ENCODE results near the gene BRINP3.
A peak's percentile ranks its signal among the peaks of the same experiment; 100 is the strongest.

The BRINP3 gene

GRCh38 chr1:190095596-190095995, 382.1 kb downstream of the BRINP3 start:
- in situ Hi-C loops (cut with HindIII; ENCODE audit: low pct_ligation_motif_present, low sequenced_read_pairs) = no loop called here
- no peak for TF ChIP-seq CTCF (IDR thresholded peaks at IDR 0.05; ENCODE audit: low read depth, low read length, missing control alignments)
- no peak for DNase-seq
- no peaks in the 10 kb centered on the region for H3K27me3 ChIP-seq (replicated peaks)
- H3K27ac ChIP-seq = no peak overlapping the region
- H3K36me3 ChIP-seq (replicated peaks) = no peaks in the 10 kb centered on the region
- H3K4me3 ChIP-seq (ENCODE audit: low read depth, low read length) = no peak overlapping the region

GRCh38 chr1:190084552-190084951, 393.1 kb downstream of the BRINP3 start:
- Histone ChIP-seq H3K4me3 (ENCODE audit: low read depth, low read length) (no peak overlapping the region), H3K36me3 (replicated peaks) (no peaks in the 10 kb centered on the region), H3K27me3 (replicated peaks) (no peaks in the 10 kb centered on the region), H3K27ac (no peak overlapping the region)
- TF ChIP-seq CTCF (IDR thresholded peaks at IDR 0.05; ENCODE audit: low read depth, low read length, missing control alignments) = peak; percentile 25
- DNase-seq = no peak
- in situ Hi-C loops (cut with HindIII; ENCODE audit: low pct_ligation_motif_present, low sequenced_read_pairs) = no loop called here

- H3K27ac ChIP-seq = no peak overlapping the region
- no peak for TF ChIP-seq CTCF (IDR thresholded peaks at IDR 0.05; ENCODE audit: low read depth, low read length, missing control alignments)
- no peaks in the 10 kb centered on the region for H3K36me3 ChIP-seq (replicated peaks)
- no peaks in the 10 kb centered on the region for H3K27me3 ChIP-seq (replicated peaks)
- in situ Hi-C loops (cut with HindIII; ENCODE audit: low pct_ligation_motif_present, low sequenced_read_pairs) = no loop called here
- DNase-seq = no peak
- H3K4me3 ChIP-seq (ENCODE audit: low read depth, low read length) = no peak overlapping the region
Measured at GRCh38 chr1:190068304-190068703, 409.4 kb downstream of the BRINP3 start.

- DNase-seq = peak; percentile 13
- Histone ChIP-seq H3K4me3 (ENCODE audit: low read depth, low read length) (no peak overlapping the region), H3K27me3 (replicated peaks) (no peaks in the 10 kb centered on the region), H3K27ac (no peak overlapping the region), H3K36me3 (replicated peaks) (no peaks in the 10 kb centered on the region)
- no peak for TF ChIP-seq CTCF (IDR thresholded peaks at IDR 0.05; ENCODE audit: low read depth, low read length, missing control alignments)
- in situ Hi-C loops (cut with HindIII; ENCODE audit: low pct_ligation_motif_present, low sequenced_read_pairs) = no loop called here
Measured at GRCh38 chr1:190067592-190067991, 410.1 kb downstream of the BRINP3 start.

GRCh38 chr1:190066011-190066410, 411.7 kb downstream of the BRINP3 start:
- H3K27ac ChIP-seq = no peak overlapping the region
- no peak for TF ChIP-seq CTCF (IDR thresholded peaks at IDR 0.05; ENCODE audit: low read depth, low read length, missing control alignments)
- in situ Hi-C loops (cut with HindIII; ENCODE audit: low pct_ligation_motif_present, low sequenced_read_pairs) = no loop called here
- no peak overlapping the region for H3K4me3 ChIP-seq (ENCODE audit: low read depth, low read length)
- DNase-seq = no peak
- H3K27me3 ChIP-seq (replicated peaks) = no peaks in the 10 kb centered on the region
- H3K36me3 ChIP-seq (replicated peaks) = no peaks in the 10 kb centered on the region

- no peak overlapping the region for H3K4me3 ChIP-seq (ENCODE audit: low read depth, low read length)
- H3K27me3 ChIP-seq (replicated peaks) = no peaks in the 10 kb centered on the region
- no peaks in the 10 kb centered on the region for H3K36me3 ChIP-seq (replicated peaks)
- H3K27ac ChIP-seq = no peak overlapping the region
- TF ChIP-seq CTCF (IDR thresholded peaks at IDR 0.05; ENCODE audit: low read depth, low read length, missing control alignments) = no peak
- in situ Hi-C loops (cut with HindIII; ENCODE audit: low pct_ligation_motif_present, low sequenced_read_pairs) = no loop called here
- no peak for DNase-seq
Measured at GRCh38 chr1:190049314-190049713, 428.4 kb downstream of the BRINP3 start.

Measured in brain microvascular endothelial cell (primary cell).